K562 (cell line): Measurements from ENCODE around the gene BBOX1.

Experiments
- BRF2 ChIP-seq: IDR thresholded peaks from 3 replicates; pipeline ENCODE4 v1.6.1; 2011; ENCODE audit warnings: borderline replicate concordance, mild to moderate bottlenecking; ENCODE audit not compliant: insufficient read length, insufficient read depth
- CHD4 ChIP-seq: fragments of 200-600 bp; sonication (generic); IDR thresholded peaks from 3 replicates; pipeline ENCODE4 v1.6.1; 2012; ENCODE audit warnings: low read depth, mild to moderate bottlenecking, mixed read lengths, low read length, inconsistent platforms; ENCODE audit not compliant: insufficient read depth, insufficient replicate concordance, poor library complexity, severe bottlenecking
- EP300 ChIP-seq: IDR thresholded peaks from 2 replicates; pipeline ENCODE4 v1.6.1; 2012; ENCODE audit warnings: low read length, improper control_type of control experiment
- FOSL1 ChIP-seq: fragments of 200-800 bp; sonication (Bioruptor generic); conservative IDR thresholded peaks from 2 replicates; pipeline ENCODE4 v1.6.1; 2016; ENCODE audit warnings: missing genetic modification characterization, missing compliant biosample characterization
- HNRNPLL ChIP-seq: fragments of 200-400 bp; formaldehyde crosslinking; IDR thresholded peaks from 2 replicates; pipeline ENCODE4 v1.6.1; 2017; ENCODE audit warnings: low read length, low read depth, mild to moderate bottlenecking; ENCODE audit not compliant: poor library complexity, severe bottlenecking
- PKNOX1 ChIP-seq: fragments of 450-650 bp; IDR thresholded peaks from 2 replicates; pipeline ENCODE4 v1.6.1; 2016
- TAF1 ChIP-seq: IDR thresholded peaks from 2 replicates; pipeline ENCODE4 v1.6.1; 2011; ENCODE audit warnings: mild to moderate bottlenecking, low read length, moderate library complexity; ENCODE audit not compliant: insufficient read depth, control insufficient read depth, severe bottlenecking; ENCODE audit errors: extremely low read depth
- ZFP36 ChIP-seq: fragments of 150-350 bp; IDR thresholded peaks from 2 replicates; pipeline ENCODE4 v1.6.1; 2018; ENCODE audit warnings: low read length, low read depth; ENCODE audit not compliant: partially characterized antibody
- TF ChIP-seq, protein P1 (sequence below), 3 experiments: IDR thresholded peaks in 2 of 3; conservative IDR thresholded peaks in 1 of 3; 2 replicates each; pipeline ENCODE4 v1.5.1; 2011 to 2012; ENCODE audit warnings: low read length in 3 of 3, mild to moderate bottlenecking in 3 of 3, control low read depth in 2 of 3, improper control_type of control experiment in 1 of 3, inconsistent platforms in 1 of 3, low read depth in 1 of 3, mixed read lengths in 1 of 3, moderate library complexity in 1 of 3; ENCODE audit not compliant: insufficient read depth in 2 of 3
- TF ChIP-seq, protein P2 (sequence below): sonication (generic); formaldehyde crosslinking; IDR thresholded peaks from 2 replicates; pipeline ENCODE4 v1.5.0; 2020; ENCODE audit warnings: missing genetic modification reagents

DNA sequence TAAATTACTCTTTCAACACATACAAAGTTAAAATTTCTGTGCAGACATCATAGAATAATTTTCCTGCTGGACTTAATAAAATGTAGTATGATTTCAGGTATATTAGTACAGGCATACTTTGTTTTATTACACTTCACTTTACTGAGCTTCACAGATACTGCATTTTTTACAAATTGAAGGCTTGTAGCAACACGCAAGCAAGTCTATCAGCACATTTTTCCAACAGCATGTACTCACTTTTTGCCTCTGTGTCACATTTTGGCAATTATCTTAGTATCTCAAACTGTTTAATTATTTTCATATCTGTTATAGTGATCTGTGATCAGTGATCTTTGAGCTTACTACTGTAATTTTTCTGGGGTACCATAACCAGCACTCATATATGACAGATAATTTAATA lies 44.5 kb downstream of the BBOX1 start:
- TF ChIP-seq TAF1: no peak
- TF ChIP-seq, protein P1, sequence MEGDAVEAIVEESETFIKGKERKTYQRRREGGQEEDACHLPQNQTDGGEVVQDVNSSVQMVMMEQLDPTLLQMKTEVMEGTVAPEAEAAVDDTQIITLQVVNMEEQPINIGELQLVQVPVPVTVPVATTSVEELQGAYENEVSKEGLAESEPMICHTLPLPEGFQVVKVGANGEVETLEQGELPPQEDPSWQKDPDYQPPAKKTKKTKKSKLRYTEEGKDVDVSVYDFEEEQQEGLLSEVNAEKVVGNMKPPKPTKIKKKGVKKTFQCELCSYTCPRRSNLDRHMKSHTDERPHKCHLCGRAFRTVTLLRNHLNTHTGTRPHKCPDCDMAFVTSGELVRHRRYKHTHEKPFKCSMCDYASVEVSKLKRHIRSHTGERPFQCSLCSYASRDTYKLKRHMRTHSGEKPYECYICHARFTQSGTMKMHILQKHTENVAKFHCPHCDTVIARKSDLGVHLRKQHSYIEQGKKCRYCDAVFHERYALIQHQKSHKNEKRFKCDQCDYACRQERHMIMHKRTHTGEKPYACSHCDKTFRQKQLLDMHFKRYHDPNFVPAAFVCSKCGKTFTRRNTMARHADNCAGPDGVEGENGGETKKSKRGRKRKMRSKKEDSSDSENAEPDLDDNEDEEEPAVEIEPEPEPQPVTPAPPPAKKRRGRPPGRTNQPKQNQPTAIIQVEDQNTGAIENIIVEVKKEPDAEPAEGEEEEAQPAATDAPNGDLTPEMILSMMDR (IDR thresholded peaks at IDR 0.05 in 2 of 3, conservative IDR thresholded peaks at IDR 0.05 in 1 of 3; ENCODE audit: insufficient read depth in 2 of 3, low read depth in 1 of 3, low read length in 3 of 3): no peak
- TF ChIP-seq EP300: no peak
- TF ChIP-seq HNRNPLL: no peak
- no peak for TF ChIP-seq ZFP36
- TF ChIP-seq, protein P2, sequence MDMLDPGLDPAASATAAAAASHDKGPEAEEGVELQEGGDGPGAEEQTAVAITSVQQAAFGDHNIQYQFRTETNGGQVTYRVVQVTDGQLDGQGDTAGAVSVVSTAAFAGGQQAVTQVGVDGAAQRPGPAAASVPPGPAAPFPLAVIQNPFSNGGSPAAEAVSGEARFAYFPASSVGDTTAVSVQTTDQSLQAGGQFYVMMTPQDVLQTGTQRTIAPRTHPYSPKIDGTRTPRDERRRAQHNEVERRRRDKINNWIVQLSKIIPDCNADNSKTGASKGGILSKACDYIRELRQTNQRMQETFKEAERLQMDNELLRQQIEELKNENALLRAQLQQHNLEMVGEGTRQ (CRISPR knock-in tag): no peak
- no peak for TF ChIP-seq PKNOX1
- no peak for TF ChIP-seq CHD4
- TF ChIP-seq FOSL1 (tag): no peak
- TF ChIP-seq BRF2: no peak
